Motor neuron (in vitro differentiated cells): ENCODE data around the gene CFAP45. TPM values are rescaled to one million over a fixed set of nuclear protein-coding genes. Genes with fewer than 3 reads are reported as not detected.

ENCODE experiments used
- ATAC-seq, 8 experiments: fragments of 200-7000 bp; cut with Tn5 transposase; replicated peaks in 6 of 8; 2 replicates each; pipeline ENCODE4 v1.8.0; 2021; ENCODE audit warnings: mild to moderate bottlenecking in 8 of 8, moderate library complexity in 8 of 8
- H3K27ac ChIP-seq, 2 donors: fragments of 250-450 bp; sonication (Bioruptor Pico); 2 replicates each; pipeline ENCODE4 v1.9.0; 2021; ENCODE audit warnings: antibody characterized with exemption in 2 of 2, mild to moderate bottlenecking in 2 of 2, moderate library complexity in 1 of 2
- H3K4me1 ChIP-seq, 2 donors: fragments of 250-450 bp; sonication (Bioruptor Pico); replicated peaks in 1 of 2; 2 replicates each; pipeline ENCODE4 v1.6.1; 2021; ENCODE audit warnings: antibody characterized with exemption in 2 of 2, mild to moderate bottlenecking in 2 of 2, moderate library complexity in 1 of 2
- H3K4me3 ChIP-seq, 5 donors: fragments of 250-450 bp; sonication (Bioruptor Pico); 2 replicates each; pipeline ENCODE4 v1.9.0; 2021; ENCODE audit warnings: antibody characterized with exemption in 5 of 5, mild to moderate bottlenecking in 5 of 5, moderate library complexity in 4 of 5
- WGBS, 10 experiments: fragments of 450-650 bp; shearing (Covaris generic); methylation state at CpG; one replicate each; pipeline ENCODE4 v1.0.0; 2022; 5-methylcytosine and 5-hydroxymethylcytosine counted together
- in situ Hi-C, 9 experiments: fragments of 400-800 bp; cut with MboI; loops; one replicate each; pipeline ENCODE4 v1.15.0; 2021; ENCODE audit warnings: low sequenced_read_pairs in 9 of 9, low pct_unique_long_range_greater_than_20kb in 2 of 9; ENCODE audit not compliant: unreplicated experiment in 9 of 9
- total RNA-seq, 8 experiments: library from RNA; unstranded; fragments of 300-600 nt; gene quantifications; 2 replicates each; pipeline versions ENCODE4 v1.2.3 to v1.2.4, GENCODE V29; 2022

The CFAP45 gene
- total RNA-seq, 8 experiments from 2014 or later = 0.50 to 30.7 (median 1.2) TPM

- WGBS, 10 experiments = 65 to 100% (median 89%) methylated on average over 1 to 6 of the region's 6 CpGs; no CpG with 5 or more reads in 1 of the 10 experiments
- ATAC-seq = no peak
- in situ Hi-C loops = loop anchor here in 2 of 9 experiments (25.0 kb wide), 1 partner anchor 91 kb away; the partner anchor contains the start of gene DUSP23 (in 2 of the 2)
- no peak overlapping the region for H3K27ac ChIP-seq
- H3K4me3 ChIP-seq = no peak overlapping the region
- H3K4me1 ChIP-seq = no peaks in the 10 kb centered on the region
These were observed 22.1 kb downstream of the CFAP45 start for GRCh38 chr1:159877695-159878444.

GRCh38 chr1:159873530-159874143, 26.3 kb downstream of the CFAP45 start:
- no peaks in the 10 kb centered on the region for H3K4me1 ChIP-seq
- peak in 3 of 8 experiments; percentile 72 to 87 (median 81) for ATAC-seq
- WGBS, 10 experiments = 0 to 91% (median 73%) methylated on average over 1 to 4 of the region's 4 CpGs; no CpG with 5 or more reads in 1 of the 10 experiments
- in situ Hi-C loops = no loop called here
- no peak overlapping the region for H3K27ac ChIP-seq
- no peak overlapping the region for H3K4me3 ChIP-seq

GRCh38 chr1:159872891-159873290, 27.1 kb downstream of the CFAP45 start:
- no peaks in the 10 kb centered on the region for H3K4me1 ChIP-seq
- WGBS, 10 experiments = 77 to 92% (median 84%) methylated on average over 5 to 13 of the region's 15 CpGs; no CpG with 5 or more reads in 6 of the 10 experiments
- in situ Hi-C loops = no loop called here
- H3K27ac ChIP-seq = no peak overlapping the region
- ATAC-seq = no peak
- no peak overlapping the region for H3K4me3 ChIP-seq

GRCh38 chr1:159870704-159871103, 29.3 kb downstream of the CFAP45 start:
- 65 to 100% (median 77%) methylated on average over 1 to 5 of the region's 5 CpGs; no CpG with 5 or more reads in 4 of the 10 experiments for WGBS, 10 experiments
- Histone ChIP-seq H3K4me3 (no peak overlapping the region), H3K27ac (no peak overlapping the region), H3K4me1 (no peaks in the 10 kb centered on the region)
- in situ Hi-C loops = no loop called here
- ATAC-seq = no peak

- ATAC-seq = no peak
- WGBS, 10 experiments = 25 to 80% (median 40%) methylated on average over 1 of the region's 1 CpG; no CpG with 5 or more reads in 5 of the 10 experiments
- in situ Hi-C loops = no loop called here
These were observed 30.4 kb downstream of the CFAP45 start for GRCh38 chr1:159869607-159870006.

GRCh38 chr1:159869173-159869572, 30.8 kb downstream of the CFAP45 start:
- in situ Hi-C loops = no loop called here
- WGBS, 10 experiments = 0 to 81% (median 64%) methylated on average over 1 to 3 of the region's 4 CpGs; no CpG with 5 or more reads in 3 of the 10 experiments
- H3K4me1 ChIP-seq = no peaks in the 10 kb centered on the region
- peak in 5 of 8 experiments; percentile 35 to 71 (median 47) for ATAC-seq
- no peak overlapping the region for H3K27ac ChIP-seq
- no peak overlapping the region for H3K4me3 ChIP-seq

More at GRCh38 chr1:159869607-159870006, 30.4 kb downstream of the CFAP45 start:
- Histone ChIP-seq H3K27ac (no peak overlapping the region), H3K4me1 (no peaks in the 10 kb centered on the region), H3K4me3 (no peak overlapping the region)

GRCh38 chr1:159868766-159869165, 31.2 kb downstream of the CFAP45 start:
- in situ Hi-C loops = no loop called here
- 53 to 100% (median 68%) methylated on average over 1 to 3 of the region's 3 CpGs; no CpG with 5 or more reads in 7 of the 10 experiments for WGBS, 10 experiments
- peak in 3 of 8 experiments; percentile 34 to 40 (median 37) for ATAC-seq
- Histone ChIP-seq H3K4me3 (no peak overlapping the region), H3K27ac (no peak overlapping the region), H3K4me1 (no peaks in the 10 kb centered on the region)

GRCh38 chr1:159867664-159868026, 32.3 kb downstream of the CFAP45 start:
- ATAC-seq = peak; percentile 33 to 94 (median 55)
- Histone ChIP-seq H3K4me3 (no peak overlapping the region), H3K27ac (no peak overlapping the region), H3K4me1 (no peaks in the 10 kb centered on the region)
- in situ Hi-C loops = no loop called here
- WGBS, 10 experiments = 0 to 90% (median 33%) methylated on average over 1 to 8 of the region's 9 CpGs; no CpG with 5 or more reads in 2 of the 10 experiments

GRCh38 chr1:159866905-159867663, 32.9 kb downstream of the CFAP45 start:
- ATAC-seq = no peak
- WGBS, 10 experiments = 67 to 78% (median 73%) methylated on average over 3 to 14 of the region's 14 CpGs; no CpG with 5 or more reads in 1 of the 10 experiments
- Histone ChIP-seq H3K4me1 (no peaks in the 10 kb centered on the region), H3K27ac (no peak overlapping the region), H3K4me3 (no peak overlapping the region)
- in situ Hi-C loops = no loop called here

- no peak overlapping the region for H3K4me3 ChIP-seq
- H3K27ac ChIP-seq = no peak overlapping the region
- no CpG with 5 or more reads among the region's 1 CpG for WGBS, 10 experiments
- in situ Hi-C loops = no loop called here
- H3K4me1 ChIP-seq = no peaks in the 10 kb centered on the region
- ATAC-seq = peak in 1 of 8 experiments; percentile 21
These were observed 33.9 kb downstream of the CFAP45 start for GRCh38 chr1:159866066-159866465.

- no peak overlapping the region for H3K27ac ChIP-seq
- no peak for ATAC-seq
- in situ Hi-C loops = no loop called here
- peaks cover 0 to 3% of the 10 kb centered on the region in 2 donors for H3K4me1 ChIP-seq
- WGBS, 10 experiments = 57 to 100% (median 83%) methylated on average over 1 to 2 of the region's 2 CpGs
- no peak overlapping the region for H3K4me3 ChIP-seq
These were observed 35.7 kb downstream of the CFAP45 start for GRCh38 chr1:159864262-159864661.

- H3K4me1 ChIP-seq = peaks cover 0 to 3% of the 10 kb centered on the region in 2 donors
- whole genome bisulfite sequencing, 10 experiments = 83% methylated on average over 1 of the region's 4 CpGs; no CpG with 5 or more reads in 8 of the 10 experiments
- in situ Hi-C loops = no loop called here
- no peak within 1 kb of the TSS for H3K4me3 ChIP-seq
- no peak within 1 kb of the TSS for H3K27ac ChIP-seq
- no peak for ATAC-seq
These were observed 37.4 kb downstream of the CFAP45 start, which contains the start of gene VSIG8 for GRCh38 chr1:159862557-159862956. TSS of gene VSIG8 (minus strand) at chr1:159862657. CDS start at chr1:159862521, 136 bp downstream.

- Histone ChIP-seq H3K4me3 (no peak overlapping the region), H3K4me1 (peaks cover 0 to 3% of the 10 kb centered on the region in 2 donors), H3K27ac (no peak overlapping the region)
- WGBS, 10 experiments = 36 to 80% (median 48%) methylated on average over 1 to 5 of the region's 5 CpGs; no CpG with 5 or more reads in 5 of the 10 experiments
- no peak for ATAC-seq
- in situ Hi-C loops = no loop called here
These were observed 37.9 kb downstream of the CFAP45 start for GRCh38 chr1:159862031-159862430.
